Uterus (tissue), 2 donors: ENCODE data around the gene PPP1R26.

Experiments used
- POLR2A ChIP-seq, 2 donors: fragments of 450-650 bp; IDR thresholded peaks; one replicate each; pipeline ENCODE4 v1.6.1; 2016; ENCODE audit warnings: antibody characterized with exemption in 2 of 2, mild to moderate bottlenecking in 1 of 2, moderate library complexity in 1 of 2
- TF ChIP-seq, protein P1 (sequence below), 4 experiments: fragments of 200-600 bp in 2 of 4; fragments of 450-650 bp in 2 of 4; sonication (generic) in 2 of 4; IDR thresholded peaks; one replicate each; pipeline ENCODE4 v1.5.1; 2016 to 2019; ENCODE audit warnings: antibody characterized with exemption in 4 of 4, mild to moderate bottlenecking in 2 of 4, moderate library complexity in 1 of 4

DNA sequence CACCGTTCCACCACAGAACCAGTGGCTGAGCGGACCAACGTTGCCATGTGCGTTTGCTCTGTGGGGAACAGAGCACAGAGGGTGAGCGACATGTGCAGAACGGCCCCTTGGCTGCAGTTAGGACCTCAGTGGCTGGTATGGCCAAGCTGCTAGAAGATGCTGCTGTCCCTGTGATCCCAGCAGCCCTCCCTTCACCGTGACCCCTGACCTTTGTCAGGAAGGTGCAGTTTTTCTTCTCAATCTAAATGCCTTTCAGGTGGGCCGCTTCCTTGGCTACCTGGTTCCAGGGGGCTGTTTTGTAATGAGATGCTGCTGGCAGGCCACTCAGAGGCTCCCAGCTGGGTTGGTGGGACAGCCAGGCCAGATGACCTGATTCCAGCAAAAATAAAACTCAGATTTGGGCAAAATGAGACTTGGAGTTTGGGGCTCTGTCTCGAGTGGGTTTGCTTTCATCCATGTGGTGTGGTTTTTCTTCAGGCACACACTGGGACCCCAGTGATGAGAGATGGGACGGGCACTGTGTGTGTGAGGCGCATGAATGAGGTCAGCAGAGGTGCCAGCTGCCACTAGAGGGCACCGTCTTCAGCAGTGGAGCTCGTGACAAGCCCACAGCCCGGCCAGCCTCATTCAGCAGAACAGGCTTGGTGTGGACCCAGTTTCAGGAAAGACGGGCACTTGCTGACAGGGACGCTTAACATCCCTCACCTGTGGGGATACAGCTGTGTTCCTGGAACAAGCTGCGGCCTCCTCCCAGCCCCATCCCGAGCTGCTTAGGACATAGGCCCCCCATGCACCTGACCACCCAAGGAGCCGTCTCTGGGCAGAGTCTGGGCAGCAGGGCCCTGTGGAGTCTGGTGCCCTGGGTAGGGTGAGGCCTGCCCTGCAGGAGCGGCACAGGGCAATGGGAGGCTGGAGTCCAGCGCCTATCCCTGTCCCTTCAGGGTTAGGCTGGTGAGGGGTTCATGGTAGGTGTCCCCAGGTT is 25.0 kb downstream of the PPP1R26 start:
- TF ChIP-seq, protein P1, sequence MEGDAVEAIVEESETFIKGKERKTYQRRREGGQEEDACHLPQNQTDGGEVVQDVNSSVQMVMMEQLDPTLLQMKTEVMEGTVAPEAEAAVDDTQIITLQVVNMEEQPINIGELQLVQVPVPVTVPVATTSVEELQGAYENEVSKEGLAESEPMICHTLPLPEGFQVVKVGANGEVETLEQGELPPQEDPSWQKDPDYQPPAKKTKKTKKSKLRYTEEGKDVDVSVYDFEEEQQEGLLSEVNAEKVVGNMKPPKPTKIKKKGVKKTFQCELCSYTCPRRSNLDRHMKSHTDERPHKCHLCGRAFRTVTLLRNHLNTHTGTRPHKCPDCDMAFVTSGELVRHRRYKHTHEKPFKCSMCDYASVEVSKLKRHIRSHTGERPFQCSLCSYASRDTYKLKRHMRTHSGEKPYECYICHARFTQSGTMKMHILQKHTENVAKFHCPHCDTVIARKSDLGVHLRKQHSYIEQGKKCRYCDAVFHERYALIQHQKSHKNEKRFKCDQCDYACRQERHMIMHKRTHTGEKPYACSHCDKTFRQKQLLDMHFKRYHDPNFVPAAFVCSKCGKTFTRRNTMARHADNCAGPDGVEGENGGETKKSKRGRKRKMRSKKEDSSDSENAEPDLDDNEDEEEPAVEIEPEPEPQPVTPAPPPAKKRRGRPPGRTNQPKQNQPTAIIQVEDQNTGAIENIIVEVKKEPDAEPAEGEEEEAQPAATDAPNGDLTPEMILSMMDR (IDR thresholded peaks at IDR 0.05): peak; percentile 29 to 59 (median 46)
- no peak for TF ChIP-seq POLR2A (IDR thresholded peaks at IDR 0.05)
